ENCODE data around the gene CAMK2N1.

CAMK2N1 gene

DNA sequence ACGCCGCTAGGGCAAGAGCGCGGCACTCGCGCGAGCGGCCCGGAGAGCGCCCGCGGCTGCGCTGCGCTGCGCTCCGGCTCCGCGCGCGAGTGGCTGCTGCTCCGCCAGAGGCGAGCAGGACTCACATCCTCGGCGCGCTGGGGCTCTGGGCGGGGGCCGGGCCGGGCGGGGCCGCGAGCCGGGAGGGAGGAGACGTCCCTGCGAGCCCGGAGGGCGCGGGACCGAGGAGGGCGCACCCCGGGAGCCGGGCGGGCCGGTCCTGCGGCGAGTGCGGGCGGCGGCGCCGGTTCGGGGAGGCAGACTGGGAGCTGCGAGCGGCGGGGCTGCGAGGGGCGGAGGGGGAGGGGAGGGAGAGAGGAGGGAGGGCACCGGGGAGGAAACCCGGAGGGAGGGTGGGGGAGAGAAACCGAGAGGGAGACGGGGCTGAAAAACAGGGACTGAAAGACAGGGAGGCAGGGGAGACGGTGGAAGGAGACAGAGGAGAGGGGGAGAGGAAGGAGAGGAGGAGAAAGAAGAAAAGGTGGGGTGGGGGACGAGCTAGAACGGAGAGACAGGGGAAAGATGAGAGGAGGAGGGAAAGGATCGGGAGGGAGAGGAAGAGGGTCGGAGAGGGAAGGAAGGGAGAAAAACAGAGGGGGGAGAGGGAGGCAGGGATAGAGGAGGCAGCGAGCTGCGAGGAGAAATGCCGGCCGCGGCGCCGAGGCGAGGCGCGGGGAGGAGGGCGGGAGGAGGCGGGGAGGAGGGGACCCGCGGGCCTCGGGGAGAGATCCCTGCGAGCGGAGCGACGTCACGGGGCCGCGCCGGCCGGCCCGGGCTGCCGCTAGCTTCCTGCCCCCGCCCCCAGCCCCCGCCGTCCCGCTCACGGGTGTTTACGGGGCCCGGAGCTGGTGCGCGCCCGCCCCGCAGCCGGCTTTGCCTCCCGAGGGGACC, at the start of gene CAMK2N1:
Gene CAMK2N1 (minus strand): TSS at position 684 of the 930 bp plus-strand sequence. CDS start 831 bp downstream, outside the sequence.
- H3K9me3 ChIP-seq (ENCODE audit: control insufficient read depth, low read length) = no peaks in the 10 kb centered on the region
- peak within 1 kb of the TSS; percentile 98 for H3K27ac ChIP-seq
- no peaks in the 10 kb centered on the region for H3K27me3 ChIP-seq (ENCODE audit: control insufficient read depth, insufficient read depth, low read length)
- peak within 1 kb of the TSS; percentile 80 for H3K9ac ChIP-seq
- H3K4me2 ChIP-seq (ENCODE audit: low read length) = peak within 1 kb of the TSS; percentile 96
- H3K79me2 ChIP-seq = no peaks in the 10 kb centered on the region
- no peaks in the 10 kb centered on the region for H3K36me3 ChIP-seq (ENCODE audit: control insufficient read depth, insufficient read depth, low read length)
- peaks cover 3% of the 10 kb centered on the region for H3K4me1 ChIP-seq
- TF ChIP-seq, protein P1, sequence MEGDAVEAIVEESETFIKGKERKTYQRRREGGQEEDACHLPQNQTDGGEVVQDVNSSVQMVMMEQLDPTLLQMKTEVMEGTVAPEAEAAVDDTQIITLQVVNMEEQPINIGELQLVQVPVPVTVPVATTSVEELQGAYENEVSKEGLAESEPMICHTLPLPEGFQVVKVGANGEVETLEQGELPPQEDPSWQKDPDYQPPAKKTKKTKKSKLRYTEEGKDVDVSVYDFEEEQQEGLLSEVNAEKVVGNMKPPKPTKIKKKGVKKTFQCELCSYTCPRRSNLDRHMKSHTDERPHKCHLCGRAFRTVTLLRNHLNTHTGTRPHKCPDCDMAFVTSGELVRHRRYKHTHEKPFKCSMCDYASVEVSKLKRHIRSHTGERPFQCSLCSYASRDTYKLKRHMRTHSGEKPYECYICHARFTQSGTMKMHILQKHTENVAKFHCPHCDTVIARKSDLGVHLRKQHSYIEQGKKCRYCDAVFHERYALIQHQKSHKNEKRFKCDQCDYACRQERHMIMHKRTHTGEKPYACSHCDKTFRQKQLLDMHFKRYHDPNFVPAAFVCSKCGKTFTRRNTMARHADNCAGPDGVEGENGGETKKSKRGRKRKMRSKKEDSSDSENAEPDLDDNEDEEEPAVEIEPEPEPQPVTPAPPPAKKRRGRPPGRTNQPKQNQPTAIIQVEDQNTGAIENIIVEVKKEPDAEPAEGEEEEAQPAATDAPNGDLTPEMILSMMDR (IDR thresholded peaks at IDR 0.05) = no peak
- H2AFZ ChIP-seq = peak within 1 kb of the TSS; percentile 84
- H3K4me3 ChIP-seq (ENCODE audit: low read depth, low read length) = peak within 1 kb of the TSS; percentile 83

DNA sequence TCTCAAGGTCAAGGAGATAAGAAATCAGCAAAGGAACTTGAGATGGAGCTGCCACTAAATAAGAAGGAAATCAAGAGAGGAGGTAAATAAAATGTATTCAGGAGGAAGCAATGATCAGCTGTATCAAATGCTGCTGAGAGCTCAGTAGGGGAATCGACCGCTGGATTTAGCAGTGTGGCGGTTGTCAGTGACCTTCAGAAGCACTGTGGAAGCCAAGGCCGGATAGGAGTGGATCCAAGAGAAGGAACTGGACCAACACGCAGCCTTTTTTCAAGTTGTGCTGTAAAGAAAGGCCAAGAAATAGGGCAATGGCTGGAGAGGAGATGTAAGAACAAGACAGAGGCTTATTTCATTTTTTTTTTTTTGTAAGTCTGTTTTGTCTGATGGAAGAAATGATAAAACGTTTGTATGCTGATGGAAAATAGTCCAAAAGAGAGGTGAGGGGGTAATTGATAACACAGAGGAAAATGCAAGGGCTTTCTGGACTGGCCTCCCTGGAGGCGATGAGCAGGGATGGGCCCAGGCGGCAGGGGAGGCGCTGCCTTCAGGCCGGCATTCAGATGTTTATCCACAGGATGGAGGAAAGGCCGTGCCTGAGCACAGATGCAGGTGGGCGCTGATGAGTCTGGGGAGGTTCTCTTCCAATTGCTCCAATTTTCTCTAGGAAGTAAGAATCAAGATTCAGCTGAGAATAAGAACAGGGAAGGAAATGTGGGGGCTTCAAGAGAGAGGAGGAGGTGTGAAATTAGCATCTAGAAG, 48.8 kb upstream of the CAMK2N1 start:
- H2AFZ ChIP-seq = peak overlapping the region; percentile 75
- no peaks in the 10 kb centered on the region for H3K36me3 ChIP-seq (ENCODE audit: control insufficient read depth, insufficient read depth, low read length)
- no peak overlapping the region for H3K27ac ChIP-seq
- H3K4me2 ChIP-seq (ENCODE audit: low read length) = peak overlapping the region; percentile 29
- no peak overlapping the region for H3K4me3 ChIP-seq (ENCODE audit: low read depth, low read length)
- H3K4me1 ChIP-seq = peaks cover 7% of the 10 kb centered on the region
- TF ChIP-seq, protein P1 (IDR thresholded peaks at IDR 0.05) = no peak
- H3K79me2 ChIP-seq = no peaks in the 10 kb centered on the region
- H3K27me3 ChIP-seq (ENCODE audit: control insufficient read depth, insufficient read depth, low read length) = no peaks in the 10 kb centered on the region
- no peaks in the 10 kb centered on the region for H3K9me3 ChIP-seq (ENCODE audit: control insufficient read depth, low read length)
- no peak overlapping the region for H3K9ac ChIP-seq

DNA sequence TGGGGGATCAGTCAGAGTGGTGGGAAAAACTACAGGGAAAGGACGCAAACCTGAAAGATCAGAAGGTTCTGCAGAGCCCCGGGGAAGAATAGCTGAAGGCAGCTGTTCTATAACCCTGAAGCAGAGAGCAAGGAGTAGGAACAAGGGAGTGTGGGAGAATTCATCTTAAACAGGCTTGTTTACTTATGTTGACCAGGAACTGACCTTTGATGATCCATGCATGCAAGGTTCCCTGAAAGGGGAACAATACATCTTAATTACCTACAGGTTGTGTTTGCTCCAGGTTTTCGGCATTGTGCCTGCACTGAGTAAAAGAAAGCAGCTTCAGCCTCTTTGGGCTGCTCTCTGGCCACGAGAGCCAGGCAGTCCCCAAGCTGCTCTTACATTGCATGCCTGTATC, 47.6 kb upstream of the CAMK2N1 start:
- no peak overlapping the region for H3K27ac ChIP-seq
- no peaks in the 10 kb centered on the region for H3K79me2 ChIP-seq
- no peak overlapping the region for H3K4me3 ChIP-seq (ENCODE audit: low read depth, low read length)
- no peak overlapping the region for H3K9ac ChIP-seq
- no peaks in the 10 kb centered on the region for H3K9me3 ChIP-seq (ENCODE audit: control insufficient read depth, low read length)
- H3K4me2 ChIP-seq (ENCODE audit: low read length) = no peak overlapping the region
- H3K36me3 ChIP-seq (ENCODE audit: control insufficient read depth, insufficient read depth, low read length) = no peaks in the 10 kb centered on the region
- no peaks in the 10 kb centered on the region for H3K27me3 ChIP-seq (ENCODE audit: control insufficient read depth, insufficient read depth, low read length)
- H2AFZ ChIP-seq = no peak overlapping the region
- TF ChIP-seq, protein P1 (IDR thresholded peaks at IDR 0.05) = no peak
- peaks cover 7% of the 10 kb centered on the region for H3K4me1 ChIP-seq

DNA sequence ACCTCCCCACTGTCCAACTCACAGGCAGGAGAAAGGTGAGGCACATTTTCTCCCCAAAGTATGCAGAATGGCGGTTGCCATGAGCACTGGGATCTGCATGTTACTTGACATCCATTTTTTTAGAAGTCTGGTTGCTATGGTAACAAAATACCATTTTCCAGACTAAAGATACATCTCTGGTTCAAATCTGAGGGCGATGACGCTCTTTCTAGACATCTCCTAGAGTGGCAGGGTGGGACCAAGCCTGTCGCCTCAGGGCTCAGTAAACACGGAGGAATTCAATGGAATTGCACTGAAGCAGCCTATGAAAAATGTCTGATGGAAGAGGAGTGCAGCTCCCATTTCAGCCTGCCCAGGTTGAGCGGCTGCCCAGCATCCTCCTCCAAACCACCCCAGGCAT, 44.9 kb upstream of the CAMK2N1 start:
- no peaks in the 10 kb centered on the region for H3K79me2 ChIP-seq
- no peak overlapping the region for H3K9ac ChIP-seq
- no peak overlapping the region for H2AFZ ChIP-seq
- H3K4me2 ChIP-seq (ENCODE audit: low read length) = no peak overlapping the region
- peaks cover 7% of the 10 kb centered on the region for H3K4me1 ChIP-seq
- no peak overlapping the region for H3K27ac ChIP-seq
- H3K4me3 ChIP-seq (ENCODE audit: low read depth, low read length) = no peak overlapping the region
- no peaks in the 10 kb centered on the region for H3K27me3 ChIP-seq (ENCODE audit: control insufficient read depth, insufficient read depth, low read length)
- TF ChIP-seq, protein P1 (IDR thresholded peaks at IDR 0.05) = no peak
- H3K9me3 ChIP-seq (ENCODE audit: control insufficient read depth, low read length) = no peaks in the 10 kb centered on the region
- H3K36me3 ChIP-seq (ENCODE audit: control insufficient read depth, insufficient read depth, low read length) = no peaks in the 10 kb centered on the region
